Suppressor macrophage treated with lipopolysaccharide for 4 hours (primary cell): Measurements from ENCODE around the gene ATG9A.
A peak's percentile ranks its signal among the peaks of the same experiment; 100 is the strongest.
"Not testable (repeated sequence)": the region's sequence is repeated elsewhere in the genome, so short reads cannot be mapped to it uniquely, and the experiment has no call there.

Source experiments
- DNase-seq: peaks from one replicate; pipeline ENCODE4 v3.0.0-alpha.2; 2020

Gene ATG9A, protein sequence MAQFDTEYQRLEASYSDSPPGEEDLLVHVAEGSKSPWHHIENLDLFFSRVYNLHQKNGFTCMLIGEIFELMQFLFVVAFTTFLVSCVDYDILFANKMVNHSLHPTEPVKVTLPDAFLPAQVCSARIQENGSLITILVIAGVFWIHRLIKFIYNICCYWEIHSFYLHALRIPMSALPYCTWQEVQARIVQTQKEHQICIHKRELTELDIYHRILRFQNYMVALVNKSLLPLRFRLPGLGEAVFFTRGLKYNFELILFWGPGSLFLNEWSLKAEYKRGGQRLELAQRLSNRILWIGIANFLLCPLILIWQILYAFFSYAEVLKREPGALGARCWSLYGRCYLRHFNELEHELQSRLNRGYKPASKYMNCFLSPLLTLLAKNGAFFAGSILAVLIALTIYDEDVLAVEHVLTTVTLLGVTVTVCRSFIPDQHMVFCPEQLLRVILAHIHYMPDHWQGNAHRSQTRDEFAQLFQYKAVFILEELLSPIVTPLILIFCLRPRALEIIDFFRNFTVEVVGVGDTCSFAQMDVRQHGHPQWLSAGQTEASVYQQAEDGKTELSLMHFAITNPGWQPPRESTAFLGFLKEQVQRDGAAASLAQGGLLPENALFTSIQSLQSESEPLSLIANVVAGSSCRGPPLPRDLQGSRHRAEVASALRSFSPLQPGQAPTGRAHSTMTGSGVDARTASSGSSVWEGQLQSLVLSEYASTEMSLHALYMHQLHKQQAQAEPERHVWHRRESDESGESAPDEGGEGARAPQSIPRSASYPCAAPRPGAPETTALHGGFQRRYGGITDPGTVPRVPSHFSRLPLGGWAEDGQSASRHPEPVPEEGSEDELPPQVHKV

DNA sequence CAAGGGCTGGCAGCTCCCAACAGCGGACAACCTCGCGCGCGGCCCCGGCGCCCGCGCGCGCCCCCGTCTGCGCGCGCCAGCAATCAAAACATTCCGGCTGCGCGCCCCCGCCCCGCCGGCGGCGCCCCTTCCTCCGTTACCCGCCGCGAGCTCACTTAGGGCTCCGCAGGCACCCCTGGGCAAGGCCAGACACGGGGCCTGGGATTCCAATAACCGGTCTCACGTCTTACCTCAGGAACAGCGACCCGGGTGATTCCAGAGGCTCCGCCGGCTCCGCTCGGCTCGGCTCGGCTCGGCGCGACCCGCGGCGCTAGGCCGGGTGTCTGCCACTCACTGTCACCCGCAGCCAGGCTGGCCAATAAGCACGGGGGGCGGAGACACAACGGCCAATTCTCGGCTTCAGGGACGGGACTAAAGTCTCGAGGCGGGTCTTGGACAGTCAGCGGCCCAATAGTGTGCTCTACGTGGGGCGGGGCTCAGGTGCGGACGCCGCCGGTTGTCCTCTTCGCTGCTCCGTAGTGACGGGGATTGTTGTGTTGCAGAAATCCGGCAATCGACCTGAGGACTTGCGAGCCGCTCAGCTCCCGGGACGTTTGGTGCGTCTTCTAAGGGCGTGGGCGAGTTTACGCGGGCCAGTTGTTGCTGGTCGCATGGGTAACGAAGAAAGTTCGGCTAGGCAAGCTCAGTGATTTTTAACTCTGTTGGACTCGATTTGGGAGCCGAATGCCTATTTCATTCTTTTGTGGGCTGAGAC is at the start of gene ATG9A, which contains the start of gene ANKZF1:
TSS of gene ATG9A (minus strand) at position 332 of the 754 bp plus-strand sequence. CDS start 1,612 bp downstream, outside the sequence.
TSS of gene ANKZF1 (plus strand) at position 502 of the 754 bp plus-strand sequence. CDS start 452 bp downstream, outside the sequence.
- DNase-seq: peak; percentile 100

DNA sequence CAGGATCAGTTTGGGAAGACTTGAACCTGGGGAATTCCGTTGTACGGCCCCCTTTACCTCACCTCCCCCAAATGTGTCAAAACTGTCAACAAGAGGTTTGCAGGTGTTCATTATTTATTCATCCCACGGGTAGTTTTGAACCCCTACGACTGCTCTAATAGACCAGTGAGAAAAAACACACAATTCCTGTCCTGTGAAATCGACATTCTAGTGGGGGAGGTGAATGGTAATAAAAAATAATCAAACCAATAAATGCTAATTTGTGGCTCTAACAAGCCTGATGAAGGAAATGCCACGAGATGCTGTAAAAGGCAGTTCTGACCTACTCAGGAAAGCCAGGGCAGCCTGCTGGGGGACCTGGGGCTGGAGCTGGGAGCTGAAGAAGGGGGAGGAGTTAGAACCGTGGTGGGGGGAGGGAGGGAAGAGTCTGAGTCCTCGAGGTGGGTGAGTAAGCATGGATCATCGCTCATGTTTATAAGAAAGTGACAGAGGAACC is 49.3 kb upstream of the ATG9A start:
- DNase-seq: no peak

DNA sequence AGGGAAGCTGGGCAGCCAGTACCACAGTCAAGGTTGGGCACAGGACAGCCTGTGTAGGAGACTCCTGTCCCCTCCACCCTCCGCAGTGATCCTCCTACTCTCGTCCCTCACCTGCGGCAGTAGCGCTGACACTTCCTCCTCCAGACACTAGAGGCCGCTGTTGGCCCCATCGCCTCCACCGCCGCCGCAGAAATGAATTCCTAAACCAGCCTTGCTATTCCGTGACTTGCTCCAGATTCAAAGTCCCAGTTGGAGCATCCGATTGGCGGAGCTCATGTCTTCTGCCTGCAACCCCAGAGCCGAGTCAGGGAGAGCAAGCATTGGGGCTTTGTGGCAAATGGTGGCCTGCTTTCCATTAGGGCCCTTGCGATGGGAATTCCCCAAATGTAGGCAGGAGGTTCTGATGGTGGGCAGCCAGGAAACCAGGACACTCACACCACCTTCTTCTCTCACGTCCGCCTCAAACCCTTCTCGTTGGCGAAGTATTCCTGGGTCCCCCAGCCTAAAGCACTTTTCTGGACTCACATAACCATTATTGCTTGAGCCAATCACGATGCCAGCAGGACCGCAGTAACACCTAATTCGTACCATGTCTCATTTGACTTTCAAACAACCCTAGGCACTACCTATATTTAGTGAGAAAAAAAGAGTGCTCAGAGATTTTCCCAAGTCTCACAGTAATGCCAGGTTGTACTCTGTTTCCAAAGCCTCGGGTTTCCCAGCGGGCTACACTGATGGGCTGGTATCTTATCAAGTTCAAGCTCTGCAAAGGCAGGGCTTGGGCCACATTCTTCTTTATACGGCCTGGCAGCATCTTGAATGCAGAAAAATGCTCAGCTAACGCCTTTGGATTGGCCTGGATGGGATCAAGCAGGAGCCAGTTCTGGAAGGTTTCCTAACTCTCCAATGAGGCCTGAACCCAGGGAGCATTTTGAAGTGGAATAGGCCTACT is 48.5 kb upstream of the ATG9A start:
- DNase-seq: peak; percentile 77

DNA sequence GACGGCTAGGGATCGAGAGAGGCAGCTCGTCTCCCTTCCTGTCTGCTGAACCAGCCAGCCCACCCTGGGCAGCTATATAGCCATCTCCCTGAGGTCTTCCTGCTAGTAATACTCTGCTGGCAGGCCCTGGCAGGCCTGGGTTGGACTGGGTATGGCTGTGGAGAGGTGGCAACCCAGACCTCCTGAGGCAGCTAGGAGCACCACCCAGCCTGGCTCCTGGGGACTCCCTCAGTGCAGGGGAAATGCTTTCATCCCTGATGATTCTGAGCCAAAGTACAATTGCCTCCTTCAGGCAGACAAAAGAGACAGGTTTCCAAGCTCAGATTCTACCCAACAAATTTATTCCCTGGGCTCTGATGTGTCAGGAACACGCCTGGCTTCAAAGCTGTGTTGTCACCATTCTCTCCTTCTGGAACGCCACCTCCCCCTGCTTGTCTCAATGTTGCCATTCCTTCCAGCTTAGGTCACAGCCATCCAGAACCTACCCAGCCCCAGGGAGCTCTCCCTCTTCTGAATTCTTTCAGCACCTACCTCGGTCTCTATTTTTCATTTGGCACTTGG is 45.0 kb upstream of the ATG9A start:
- DNase-seq: no peak

DNA sequence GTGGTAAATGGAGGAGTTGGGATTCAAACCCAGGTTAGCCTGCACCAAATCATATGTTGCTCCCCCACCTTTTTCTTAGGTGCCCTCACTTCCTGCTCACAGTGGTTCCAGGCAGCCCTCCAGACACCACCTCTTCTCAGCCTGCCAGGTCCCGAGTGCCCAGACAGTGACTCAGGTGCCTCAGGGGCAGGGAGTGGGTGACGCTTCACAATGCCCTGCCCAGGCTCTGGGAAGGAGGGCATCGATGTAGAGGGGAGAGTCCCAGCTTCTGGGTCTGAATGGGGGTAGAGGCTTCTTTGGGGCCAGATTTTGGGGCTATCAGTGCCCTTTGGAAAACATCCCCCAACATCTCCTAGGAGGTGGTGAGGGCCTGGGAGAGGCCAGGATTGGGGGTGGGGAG is 44.5 kb upstream of the ATG9A start:
- no peak for DNase-seq

DNA sequence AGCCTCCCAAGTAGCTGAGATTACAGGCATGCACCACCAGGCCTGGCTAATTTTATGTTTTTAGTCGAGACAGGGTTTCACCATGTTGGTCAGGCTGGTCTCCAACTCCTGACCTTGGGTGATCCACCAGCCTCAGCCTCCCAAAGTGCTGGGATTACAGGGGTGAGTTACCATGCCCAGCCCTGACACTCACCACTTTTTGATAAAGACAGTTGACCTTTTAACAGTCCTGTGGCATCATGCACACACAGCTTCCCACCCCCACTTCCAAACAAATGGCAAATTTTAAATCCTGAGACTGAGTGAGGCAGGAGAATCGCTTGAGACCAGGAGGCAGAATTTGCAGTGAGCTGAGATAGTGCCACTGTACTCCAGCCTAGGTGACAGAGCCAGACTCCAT is 43.6 kb upstream of the ATG9A start:
- peak; percentile 39 for DNase-seq

DNA sequence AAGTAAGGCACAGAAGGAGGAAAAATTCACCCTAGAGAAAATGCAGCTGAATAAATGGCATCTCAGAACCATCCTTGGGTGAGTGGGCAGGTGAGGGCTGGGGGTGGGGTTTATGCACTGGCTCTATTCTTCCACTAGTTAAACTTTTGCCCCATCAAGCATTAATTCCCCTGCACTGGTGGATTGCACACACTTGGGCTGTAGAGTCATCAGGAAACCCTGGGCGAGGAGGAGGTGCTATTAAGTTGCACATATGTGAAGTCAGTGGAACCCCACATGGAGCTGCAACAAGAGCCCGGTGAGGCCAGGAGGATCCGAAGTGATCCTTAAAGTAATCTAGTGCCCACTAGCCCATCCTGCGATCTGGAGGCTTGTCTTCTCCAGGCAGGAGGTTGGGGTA is 42.9 kb upstream of the ATG9A start:
- DNase-seq: no peak

DNA sequence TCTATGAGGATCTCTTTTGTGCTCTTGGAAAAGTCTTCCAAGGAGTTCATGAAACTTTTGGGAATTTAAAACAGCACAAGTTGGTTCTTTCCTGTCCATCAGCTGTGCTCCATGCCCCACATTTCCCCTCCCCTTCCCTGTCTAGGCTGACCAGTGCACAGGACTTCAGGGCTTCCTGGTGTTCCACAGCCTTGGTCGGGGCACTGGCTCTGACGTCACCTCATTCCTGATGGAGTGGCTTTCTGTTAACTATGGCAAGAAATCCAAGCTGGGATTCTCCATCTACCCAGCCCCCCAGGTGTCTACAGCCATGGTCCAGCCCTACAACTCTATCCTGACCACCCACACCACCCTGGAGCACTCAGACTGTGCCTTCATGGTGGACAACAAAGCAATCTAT is 41.6 kb upstream of the ATG9A start:
- DNase-seq: no peak

DNA sequence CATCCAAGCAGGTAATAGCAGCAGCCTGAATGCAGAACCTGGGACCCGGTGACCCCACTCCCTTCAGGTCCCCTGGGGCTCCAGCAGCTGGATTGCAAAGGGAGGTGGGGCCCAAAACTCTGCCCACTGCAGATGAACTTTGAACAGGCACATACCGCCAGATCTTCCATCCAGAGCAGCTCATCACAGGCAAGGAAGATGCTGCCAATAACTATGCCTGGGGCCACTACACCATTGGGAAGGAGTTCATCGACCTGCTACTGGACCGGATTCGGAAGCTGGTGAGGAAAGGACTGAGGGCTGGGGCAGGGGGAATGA is 40.6 kb upstream of the ATG9A start:
- no peak for DNase-seq

DNA sequence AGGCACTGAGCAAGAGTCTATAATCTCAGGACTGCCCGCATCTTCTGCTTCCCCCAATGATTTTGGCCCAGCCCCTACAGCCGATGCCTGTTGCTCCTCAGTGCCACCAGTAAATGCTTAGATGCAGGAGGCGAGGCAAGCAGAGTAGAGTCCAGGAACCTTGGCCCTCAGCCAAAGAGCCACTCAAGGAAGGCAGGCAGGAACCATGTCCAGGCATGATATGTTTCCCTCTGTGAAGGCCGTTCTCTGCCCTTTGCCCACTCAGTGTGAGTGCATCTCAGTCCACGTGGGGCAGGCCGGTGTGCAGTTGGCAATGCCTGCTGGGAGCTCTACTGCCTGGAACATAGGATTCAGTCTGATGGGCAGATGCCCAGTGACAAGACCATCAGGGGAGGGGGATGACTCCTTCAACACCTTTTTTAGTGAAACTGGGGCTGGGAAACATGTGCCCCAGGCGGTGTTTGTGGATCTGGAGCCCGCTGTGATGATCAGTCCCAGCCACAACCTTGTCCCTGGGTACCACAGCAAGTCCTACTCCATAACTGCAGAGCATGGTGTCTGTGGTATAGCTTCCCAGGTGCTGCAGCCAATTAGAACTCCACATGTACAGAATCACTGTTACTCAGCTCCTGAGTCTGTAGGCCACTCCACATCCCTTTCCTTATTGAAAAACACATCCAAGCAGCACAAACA is 40.1 kb upstream of the ATG9A start:
- no peak for DNase-seq

DNA sequence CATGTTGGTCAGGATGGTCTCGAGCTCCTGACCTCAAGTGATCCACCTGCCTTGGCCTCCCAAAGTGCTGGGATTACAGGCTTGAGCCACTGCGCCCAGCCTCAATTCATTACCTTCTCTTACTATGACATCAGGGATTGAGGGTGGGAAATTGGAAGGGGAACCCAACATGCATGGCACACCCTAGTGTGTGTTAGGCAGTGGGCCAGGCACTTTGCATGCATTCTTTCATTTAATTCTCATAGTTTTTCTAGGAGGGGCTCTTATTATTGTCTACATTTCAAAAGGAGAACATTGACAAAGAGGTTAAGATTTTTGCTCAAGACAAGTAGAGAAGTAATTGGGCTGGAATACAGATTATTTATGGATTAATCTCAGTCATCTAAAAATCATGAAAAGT is 38.9 kb upstream of the ATG9A start:
- DNase-seq: no peak

DNA sequence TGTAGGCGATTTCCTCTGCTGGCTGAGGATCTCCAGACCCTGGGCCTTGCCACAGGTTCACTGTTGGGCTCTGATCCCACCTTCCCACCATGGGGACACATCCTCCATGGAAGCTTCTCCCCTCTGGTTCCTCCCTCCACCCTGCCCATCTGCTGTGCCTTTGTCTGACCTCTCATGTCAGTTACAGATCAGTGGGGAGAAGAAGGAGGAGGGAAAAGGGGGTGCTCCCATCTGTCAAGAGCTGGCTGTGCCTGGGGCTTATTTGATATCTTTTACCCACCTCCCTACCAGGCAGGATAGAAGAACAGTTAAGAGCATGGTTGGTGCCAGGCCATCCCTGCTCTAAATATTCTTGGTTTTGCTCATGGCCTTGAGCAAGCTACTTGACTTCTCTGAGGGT is 37.5 kb upstream of the ATG9A start:
- no peak for DNase-seq

DNA sequence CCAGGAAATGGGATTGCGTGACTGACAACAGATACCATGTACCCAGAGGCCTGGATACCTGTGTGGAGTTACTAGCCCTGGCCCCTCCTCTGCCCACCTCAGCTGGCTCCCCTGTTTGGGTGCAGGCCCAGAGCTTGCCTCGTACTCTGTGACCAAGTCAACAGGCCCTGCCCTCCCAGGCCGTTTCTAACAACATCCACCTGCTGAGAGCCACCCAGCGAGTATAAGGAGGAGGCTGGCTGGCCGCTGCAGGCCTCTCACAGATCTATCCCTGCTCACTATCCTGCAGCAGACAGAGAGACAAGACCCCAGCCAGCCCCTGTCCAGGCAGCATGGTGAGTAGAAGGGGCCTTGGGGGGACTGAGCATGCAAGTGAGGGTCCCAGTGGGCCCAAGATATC is 36.8 kb upstream of the ATG9A start:
- no peak for DNase-seq

DNA sequence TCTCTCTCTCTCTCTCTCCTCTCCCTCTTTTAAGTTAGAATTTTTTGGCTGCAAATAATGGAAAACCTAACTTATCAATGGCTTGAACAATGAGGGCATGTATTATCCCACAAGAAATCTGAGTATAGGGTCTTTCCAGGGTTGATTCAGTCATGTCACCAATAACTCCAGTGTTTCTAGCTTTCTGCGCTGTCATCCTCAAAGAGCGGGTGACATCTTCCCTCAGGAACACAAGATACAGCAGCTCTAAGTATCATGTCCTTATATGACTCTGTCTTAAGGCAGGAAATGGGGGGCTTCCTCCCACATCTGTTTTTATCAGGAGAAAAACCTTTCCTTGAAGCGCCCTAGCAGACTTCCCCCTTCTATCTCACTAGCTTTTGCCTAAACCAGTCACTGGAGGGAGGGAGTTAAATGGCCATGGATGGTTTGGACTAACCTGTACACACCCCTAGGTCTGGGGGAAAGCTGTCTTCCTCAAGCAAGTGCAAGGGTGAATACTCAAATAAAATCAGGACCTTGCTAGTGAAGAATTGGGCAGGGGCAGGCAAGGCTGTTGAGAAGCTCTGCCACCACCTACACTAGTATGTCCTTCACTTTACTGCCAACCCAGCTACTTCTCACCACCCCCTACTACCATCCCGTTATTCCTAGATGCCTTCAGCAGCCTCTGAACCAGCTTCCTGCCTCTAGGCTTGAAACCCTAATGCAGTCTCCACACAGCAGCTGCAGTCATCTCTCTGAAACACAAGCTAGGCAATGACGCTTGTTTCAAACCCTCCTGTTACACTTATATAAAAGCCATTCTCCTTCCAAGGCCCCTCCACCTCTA is 31.8 kb upstream of the ATG9A start:
- no peak for DNase-seq

DNA sequence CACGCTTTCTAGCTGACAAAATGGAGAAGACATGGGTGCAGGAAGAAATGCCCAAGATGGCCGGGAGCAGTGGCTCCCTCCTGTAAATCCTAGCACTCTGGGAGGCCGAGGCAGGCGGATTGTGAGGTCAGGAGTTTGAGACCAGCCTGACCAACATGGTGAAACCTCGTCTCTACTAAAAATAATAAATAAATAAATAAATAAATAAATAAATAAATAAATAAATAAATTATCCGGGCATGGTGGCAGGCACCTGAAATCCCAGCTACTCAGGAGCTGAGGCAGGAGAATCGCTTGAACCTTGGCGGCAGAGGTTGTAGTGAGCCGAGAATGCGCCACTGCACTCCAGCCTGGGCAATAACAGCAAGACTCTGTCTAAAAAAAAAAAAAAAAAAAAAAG is 29.5 kb upstream of the ATG9A start:
- not testable (repeated sequence) for DNase-seq

DNA sequence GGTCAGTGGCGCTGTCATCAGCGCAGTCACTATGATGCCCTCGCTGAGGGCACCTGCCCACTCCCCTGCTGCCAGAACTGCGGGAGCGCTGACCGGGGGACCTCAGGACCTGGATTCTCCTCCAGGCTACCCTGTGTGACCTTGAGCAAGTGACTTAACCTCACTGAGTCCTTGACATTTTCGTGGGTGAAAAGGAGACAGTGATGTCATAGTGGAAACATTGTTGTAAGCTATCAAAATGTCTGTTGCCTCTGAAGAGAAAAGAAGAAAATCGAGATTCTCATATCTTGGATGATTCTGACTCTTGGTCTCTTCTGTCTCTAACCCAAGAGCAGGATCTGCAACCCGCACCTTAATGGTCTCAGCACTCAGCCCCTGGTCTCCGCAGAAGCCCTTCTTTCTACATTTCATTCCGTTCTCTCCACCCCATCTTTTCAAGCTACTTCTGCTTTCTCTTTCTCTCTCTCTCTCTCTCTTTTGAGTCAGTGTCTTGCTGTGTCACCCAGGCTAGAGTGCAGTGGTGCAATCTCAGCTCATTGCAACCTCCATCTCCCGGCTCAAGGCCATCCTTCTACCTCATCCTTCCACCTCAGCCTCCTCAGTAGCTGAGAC is 25.3 kb upstream of the ATG9A start:
- peak; percentile 70 for DNase-seq

DNA sequence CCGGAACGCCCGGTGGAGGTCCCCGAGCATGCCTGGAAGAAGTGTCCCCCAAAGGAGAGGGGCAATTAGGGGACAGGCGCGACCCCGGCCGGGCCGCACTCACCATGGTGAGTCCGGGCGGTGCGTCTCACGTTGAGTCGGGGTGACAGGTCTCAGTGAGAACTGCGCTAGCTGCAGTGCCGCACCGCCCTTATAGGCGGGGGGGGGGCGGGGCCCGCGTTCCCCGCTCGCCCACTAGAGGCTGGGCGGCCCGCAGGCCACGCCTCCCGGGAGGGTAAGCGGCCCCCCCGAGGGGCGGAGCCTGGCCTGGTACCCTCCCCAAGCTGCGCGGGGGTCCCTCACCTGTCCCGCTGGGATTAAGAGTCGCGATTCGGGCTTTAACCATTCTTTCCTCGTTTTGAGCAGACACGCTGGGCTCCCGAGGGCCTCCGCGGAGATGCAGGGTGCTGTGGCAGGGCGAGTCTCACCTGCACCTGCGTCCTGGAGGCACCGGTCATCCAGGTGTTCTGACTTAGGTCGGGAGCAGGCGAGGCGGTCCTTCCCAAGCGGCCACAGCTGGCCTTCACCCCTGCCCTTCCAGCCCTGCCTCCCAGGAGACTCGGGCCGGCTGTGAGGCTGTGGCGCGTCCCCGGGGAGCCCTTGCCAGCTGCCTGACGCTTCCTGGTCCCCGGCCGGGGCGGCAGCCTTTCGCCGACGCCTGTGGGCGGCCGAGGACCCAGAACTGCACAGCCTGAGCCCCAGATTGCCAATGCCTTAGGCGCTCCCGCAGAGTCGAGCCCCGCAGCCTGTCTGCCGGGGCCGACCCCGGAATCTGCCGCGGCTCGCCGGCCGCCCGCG is 24.5 kb upstream of the ATG9A start, which contains the start of gene TUBA4A:
TSS of gene TUBA4A (minus strand) at position 166 of the 837 bp plus-strand sequence. CDS start at position 106, 60 bp downstream.
- DNase-seq: peak; percentile 87
